DND-41 (cell line): Measurements from ENCODE around the gene GALNT1.
A peak's percentile ranks its signal among the peaks of the same experiment; 100 is the strongest.

Experiments used
- ATAC-seq: fragments of 200-7000 bp; cut with Tn5 transposase; 3 replicates; pipeline ENCODE4 v1.9.1; 2021; ENCODE audit warnings: low read depth; ENCODE audit not compliant: insufficient read depth
- DNase-seq: peaks from one replicate; pipeline ENCODE4 v3.0.0-alpha.2; 2020
- H2AFZ ChIP-seq: 2 replicates; pipeline ENCODE4 v1.6.0; 2012; ENCODE audit warnings: low read depth, low read length
- H3K27ac ChIP-seq: 2 replicates; pipeline ENCODE4 v1.5.1; 2012; ENCODE audit warnings: low read length, inconsistent platforms
- H3K27me3 ChIP-seq: fragments of 200-600 bp; sonication (generic); 2 replicates; pipeline ENCODE4 v1.6.0; 2012; ENCODE audit warnings: low read length, mild to moderate bottlenecking, inconsistent platforms; ENCODE audit not compliant: insufficient read depth, poor library complexity
- H3K36me3 ChIP-seq: 2 replicates; pipeline ENCODE4 v1.5.1; 2012; ENCODE audit warnings: low read length, inconsistent platforms; ENCODE audit not compliant: insufficient read depth
- H3K4me1 ChIP-seq: 2 replicates; pipeline ENCODE4 v1.5.1; 2012; ENCODE audit warnings: mild to moderate bottlenecking, low read length; ENCODE audit not compliant: insufficient read depth
- H3K4me2 ChIP-seq: 2 replicates; pipeline ENCODE4 v1.6.0; 2012; ENCODE audit warnings: mild to moderate bottlenecking, moderate library complexity, low read length, inconsistent platforms; ENCODE audit not compliant: insufficient read depth
- H3K4me3 ChIP-seq, 2 experiments: fragments of 200-600 bp in 1 of 2; shearing (Covaris generic) in 1 of 2; 2 replicates each; pipeline ENCODE4 v1.5.1; 2012 to 2016; ENCODE audit warnings: inconsistent platforms in 2 of 2, low read length in 2 of 2, mild to moderate bottlenecking in 2 of 2, low read depth in 1 of 2, moderate library complexity in 1 of 2
- H3K79me2 ChIP-seq: 2 replicates; pipeline ENCODE4 v1.6.0; 2012; ENCODE audit warnings: low read length, inconsistent platforms; ENCODE audit not compliant: insufficient read depth
- H3K9ac ChIP-seq: 2 replicates; pipeline ENCODE4 v1.6.0; 2012; ENCODE audit warnings: low read depth, mild to moderate bottlenecking, inconsistent platforms, low read length, moderate library complexity
- H3K9me3 ChIP-seq: 2 replicates; pipeline ENCODE4 v1.5.1; 2012; ENCODE audit warnings: low read length, moderate library complexity, mild to moderate bottlenecking, inconsistent platforms; ENCODE audit not compliant: insufficient read depth, severe bottlenecking
- H4K20me1 ChIP-seq: 2 replicates; pipeline ENCODE4 v1.6.0; 2012; ENCODE audit warnings: low read length; ENCODE audit not compliant: insufficient read depth
- CTCF ChIP-seq: IDR thresholded peaks from 2 replicates; pipeline ENCODE4 v1.5.1; 2012; ENCODE audit warnings: borderline replicate concordance, low read length, moderate library complexity, mild to moderate bottlenecking; ENCODE audit not compliant: poor library complexity, severe bottlenecking; ENCODE audit errors: extremely low read depth
- EZH2 ChIP-seq: IDR thresholded peaks from 3 replicates; pipeline ENCODE4 v1.6.1; 2012; ENCODE audit warnings: borderline replicate concordance, low read depth, mild to moderate bottlenecking, moderate library complexity, low read length, inconsistent platforms; ENCODE audit not compliant: severe bottlenecking

The GALNT1 gene

GRCh38 chr18:35623255-35623654, 41.7 kb downstream of the GALNT1 start:
- peaks cover 20% of the 10 kb centered on the region for H3K9me3 ChIP-seq
- TF ChIP-seq EZH2 = no peak
- TF ChIP-seq CTCF = no peak
- no peak overlapping the region for H3K9ac ChIP-seq
- H3K27ac ChIP-seq = no peak overlapping the region
- peak overlapping the region; percentile 11 for H3K4me2 ChIP-seq
- H3K4me1 ChIP-seq = peaks cover 23% of the 10 kb centered on the region
- H4K20me1 ChIP-seq = peaks cover 14% of the 10 kb centered on the region; the same call in 1 of the 2 replicates
- peak; percentile 39; the same call in 1 of the 3 replicates for ATAC-seq
- H3K36me3 ChIP-seq = peaks cover 13% of the 10 kb centered on the region; the same call in 1 of the 2 replicates
- H2AFZ ChIP-seq = no peak overlapping the region
- H3K4me3 ChIP-seq = no peak overlapping the region
- peaks cover 34% of the 10 kb centered on the region for H3K79me2 ChIP-seq
- DNase-seq = no peak
- no peaks in the 10 kb centered on the region for H3K27me3 ChIP-seq

GRCh38 chr18:35624146-35624545, 42.6 kb downstream of the GALNT1 start:
- DNase-seq (no peak), ATAC-seq (peak; percentile 73)
- Histone ChIP-seq H3K27ac (no peak overlapping the region), H3K9me3 (peaks cover 20% of the 10 kb centered on the region), H2AFZ (no peak overlapping the region), H4K20me1 (peaks cover 11% of the 10 kb centered on the region; the same call in 1 of the 2 replicates), H3K36me3 (peaks cover 13% of the 10 kb centered on the region; the same call in 1 of the 2 replicates), H3K27me3 (no peaks in the 10 kb centered on the region), H3K79me2 (peaks cover 34% of the 10 kb centered on the region), H3K4me3 (no peak overlapping the region), H3K4me2 (no peak overlapping the region), H3K9ac (no peak overlapping the region), H3K4me1 (peaks cover 23% of the 10 kb centered on the region)
- TF ChIP-seq CTCF (no peak), EZH2 (no peak)

GRCh38 chr18:35625232-35625631, 43.7 kb downstream of the GALNT1 start:
- TF ChIP-seq EZH2 (no peak), CTCF (no peak)
- no peak overlapping the region for H2AFZ ChIP-seq
- H3K27ac ChIP-seq = no peak overlapping the region
- H3K4me1 ChIP-seq = peaks cover 23% of the 10 kb centered on the region
- no peak for ATAC-seq
- H3K4me2 ChIP-seq = no peak overlapping the region
- H3K79me2 ChIP-seq = peaks cover 25% of the 10 kb centered on the region
- no peaks in the 10 kb centered on the region for H3K27me3 ChIP-seq
- H3K4me3 ChIP-seq = no peak overlapping the region
- no peak for DNase-seq
- peaks cover 8% of the 10 kb centered on the region; the same call in 1 of the 2 replicates for H4K20me1 ChIP-seq
- H3K9me3 ChIP-seq = peaks cover 20% of the 10 kb centered on the region
- peaks cover 13% of the 10 kb centered on the region; the same call in 1 of the 2 replicates for H3K36me3 ChIP-seq
- no peak overlapping the region for H3K9ac ChIP-seq
